Peyer's patch (tissue), 4 donors: ENCODE measurements around the gene UGT1A6.

ENCODE experiments used
- CTCF ChIP-seq, 6 experiments: fragments of 450-650 bp in 4 of 6; fragments of 200-600 bp in 2 of 6; sonication (generic) in 1 of 6; IDR thresholded peaks; one replicate each; pipeline ENCODE4 v1.5.1; 2017 to 2019; ENCODE audit warnings: antibody characterized with exemption in 6 of 6, mild to moderate bottlenecking in 3 of 6, moderate library complexity in 1 of 6
- POLR2A ChIP-seq, 2 donors: fragments of 450-650 bp; IDR thresholded peaks; one replicate each; pipeline ENCODE4 v1.5.1; 2017; ENCODE audit warnings: antibody characterized with exemption in 2 of 2, mild to moderate bottlenecking in 2 of 2, moderate library complexity in 2 of 2

GRCh38 chr2:233707940-233708644 is 15.4 kb downstream of the UGT1A6 start:
- TF ChIP-seq CTCF (IDR thresholded peaks at IDR 0.05) (no peak), POLR2A (IDR thresholded peaks at IDR 0.05) (no peak)
